OCI-M2 (cell line): ENCODE results near the gene GPR143.
"Not testable (repeated sequence)": the region's sequence is repeated elsewhere in the genome, so short reads cannot be mapped to it uniquely, and the experiment has no call there.

Experiments
- DNase-seq: peaks from one replicate; lab custom pipeline; 2025; ENCODE audit not compliant: unreplicated experiment; lab: John Stamatoyannopoulos, UW

Gene GPR143

DNA sequence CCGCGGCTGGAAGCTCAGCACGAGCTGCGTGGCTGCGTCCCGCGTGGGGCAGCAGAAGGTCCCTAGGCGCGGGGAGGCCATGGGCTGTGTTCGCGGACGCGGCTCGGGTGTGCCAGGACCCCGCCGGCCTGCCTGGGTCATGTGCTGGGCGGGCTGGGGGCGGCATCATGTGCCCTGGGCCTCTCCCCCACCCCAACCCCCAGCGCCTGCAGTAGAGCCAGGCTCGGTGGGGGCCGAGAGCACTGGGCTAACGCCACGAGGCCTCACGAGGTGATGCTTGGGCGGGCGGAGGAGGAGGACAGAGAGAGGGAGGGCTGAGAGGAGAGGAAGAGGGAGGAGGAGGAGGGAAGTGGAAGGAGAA, at the start of gene GPR143:
TSS of gene GPR143 (minus strand) at position 111 of the 361 bp plus-strand sequence. CDS start at position 81, 30 bp downstream.
- DNase-seq, result no peak

DNA sequence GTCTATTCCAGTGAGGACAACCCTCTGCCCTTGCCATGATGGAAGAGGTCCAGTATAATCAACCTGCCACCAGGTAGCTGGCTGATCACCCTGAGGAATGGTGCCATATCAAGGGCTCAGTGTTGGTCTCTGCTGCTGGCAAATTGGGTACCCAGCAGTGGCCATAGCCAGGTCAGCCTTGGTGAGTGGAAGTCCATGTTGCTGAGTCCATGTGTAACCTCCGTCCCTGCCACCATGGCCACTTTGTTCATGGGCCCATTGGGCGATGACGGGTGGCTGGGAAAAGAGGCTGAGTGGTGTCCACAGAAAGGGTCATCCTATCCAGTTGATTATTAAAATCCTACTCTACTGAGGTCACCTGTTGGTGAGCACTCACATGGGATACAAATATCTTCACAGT, 45.4 kb upstream of the GPR143 start:
- not testable (repeated sequence) for DNase-seq

DNA sequence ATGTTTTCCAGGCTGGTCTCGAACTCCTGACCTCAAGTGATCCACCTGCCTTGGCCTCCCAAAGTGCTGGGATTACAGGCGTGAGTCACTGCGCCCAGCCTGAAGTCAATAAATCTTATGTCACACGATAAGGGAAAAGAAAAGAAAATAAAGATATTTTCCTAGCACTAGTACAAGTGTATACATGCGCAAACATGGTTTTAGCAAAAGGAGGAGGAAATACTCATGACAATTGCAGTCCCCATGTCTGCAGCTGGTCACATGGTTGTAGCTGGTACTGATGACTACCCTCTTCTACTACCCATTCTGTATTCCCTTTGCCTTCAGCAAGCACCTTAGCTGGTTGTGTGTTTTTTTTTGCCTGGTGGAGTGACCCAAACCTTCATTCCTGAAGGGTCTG, 44.2 kb upstream of the GPR143 start:
- not testable (repeated sequence) for DNase-seq

DNA sequence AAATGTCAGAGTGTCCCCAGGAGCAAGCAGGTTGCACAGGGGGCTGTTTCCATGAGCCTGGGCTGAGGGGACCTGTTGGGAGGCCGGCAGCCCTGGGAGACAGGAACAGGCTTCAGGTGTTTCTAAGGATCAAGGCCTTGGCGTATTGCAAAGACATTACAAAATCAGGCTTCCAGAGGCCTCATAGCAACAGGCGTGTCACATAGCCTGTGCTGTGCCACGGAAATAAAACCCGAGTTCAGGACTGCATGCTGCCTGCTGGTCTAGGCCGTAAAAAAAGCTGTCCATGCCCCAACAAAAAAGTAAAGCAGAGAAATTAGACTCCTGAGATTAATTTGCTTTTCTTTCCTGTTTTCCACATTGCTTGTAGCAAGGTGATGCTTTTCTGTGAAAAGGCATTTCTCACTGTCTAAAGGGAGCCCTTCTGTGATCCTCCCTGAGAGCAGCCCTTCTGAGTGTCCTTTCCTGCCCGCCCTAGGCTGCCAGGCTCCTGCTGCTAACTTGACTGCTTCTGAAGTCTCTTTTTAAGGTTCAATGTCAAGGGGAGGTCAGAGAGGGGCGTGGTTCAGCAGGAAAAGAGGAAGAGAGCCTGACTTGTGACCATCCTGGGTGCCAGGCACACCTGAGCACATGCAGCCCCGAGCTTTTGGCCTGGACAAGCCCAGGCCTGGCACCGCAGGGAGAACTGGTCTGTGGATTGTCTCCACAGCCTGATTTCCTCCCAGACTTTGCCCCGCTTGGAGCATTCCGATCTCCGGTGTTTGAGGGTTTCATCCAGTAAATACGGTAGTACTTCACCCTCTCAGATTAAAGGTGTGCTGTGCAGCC, 41.9 kb upstream of the GPR143 start:
- no peak for DNase-seq

DNA sequence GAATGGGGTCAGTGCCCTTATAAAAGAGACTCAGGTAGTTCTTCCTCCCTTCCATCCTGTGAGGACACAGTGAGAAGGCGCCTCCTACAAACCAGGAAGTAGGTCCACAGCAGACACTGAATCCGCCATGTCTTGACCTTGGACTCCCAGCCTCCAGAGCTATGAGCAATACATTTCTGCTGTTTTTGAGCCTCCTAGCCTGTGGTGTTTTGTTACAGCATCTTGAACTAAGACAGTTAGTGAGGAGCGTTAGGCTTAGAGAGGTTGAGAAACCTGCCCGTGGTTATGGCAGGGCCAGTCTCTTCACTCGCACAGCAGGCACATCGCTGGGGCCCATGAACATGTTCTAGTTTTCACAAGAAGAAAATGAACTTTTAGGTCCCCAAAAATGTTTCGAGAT, 40.3 kb upstream of the GPR143 start:
- no peak for DNase-seq

DNA sequence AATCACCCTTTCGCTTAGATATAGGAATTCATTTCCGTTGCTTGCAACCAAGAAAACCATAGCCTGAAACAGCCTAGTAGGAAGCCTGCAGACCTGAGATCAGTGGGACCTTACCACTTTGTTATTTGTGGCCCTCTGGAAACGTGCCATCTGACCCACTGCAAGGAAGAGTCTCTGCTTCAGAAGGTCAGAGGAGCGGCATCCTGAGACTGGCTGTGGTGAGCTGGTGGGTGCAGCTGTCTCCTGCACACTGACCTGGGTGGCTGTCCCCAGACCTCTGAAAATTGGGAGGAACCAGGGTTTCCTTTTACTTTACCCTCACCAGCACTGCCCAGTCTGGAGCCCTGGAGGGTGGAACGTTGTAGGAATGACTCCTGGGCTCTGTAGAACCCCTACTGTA, 38.8 kb upstream of the GPR143 start:
- DNase-seq, result no peak

DNA sequence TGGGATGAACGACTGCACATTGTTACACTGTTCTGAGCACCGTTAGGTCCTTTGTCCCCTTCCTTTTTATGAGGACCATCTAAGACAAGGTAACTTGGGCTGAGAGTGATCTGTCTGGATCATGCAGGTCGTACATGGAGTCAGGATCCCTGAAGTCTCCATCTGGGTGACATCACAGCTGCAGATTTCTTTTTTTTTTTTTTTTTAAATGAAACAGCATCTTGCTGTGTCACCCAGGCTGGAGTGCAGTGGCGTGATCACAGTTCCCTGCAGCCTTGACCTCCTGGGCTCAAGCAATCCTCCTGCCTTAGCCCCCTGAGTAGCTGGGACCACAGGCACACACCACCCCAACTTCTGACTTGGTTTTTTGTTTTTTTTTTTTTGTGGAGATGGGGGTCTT, 37.1 kb upstream of the GPR143 start:
- DNase-seq, result no peak

DNA sequence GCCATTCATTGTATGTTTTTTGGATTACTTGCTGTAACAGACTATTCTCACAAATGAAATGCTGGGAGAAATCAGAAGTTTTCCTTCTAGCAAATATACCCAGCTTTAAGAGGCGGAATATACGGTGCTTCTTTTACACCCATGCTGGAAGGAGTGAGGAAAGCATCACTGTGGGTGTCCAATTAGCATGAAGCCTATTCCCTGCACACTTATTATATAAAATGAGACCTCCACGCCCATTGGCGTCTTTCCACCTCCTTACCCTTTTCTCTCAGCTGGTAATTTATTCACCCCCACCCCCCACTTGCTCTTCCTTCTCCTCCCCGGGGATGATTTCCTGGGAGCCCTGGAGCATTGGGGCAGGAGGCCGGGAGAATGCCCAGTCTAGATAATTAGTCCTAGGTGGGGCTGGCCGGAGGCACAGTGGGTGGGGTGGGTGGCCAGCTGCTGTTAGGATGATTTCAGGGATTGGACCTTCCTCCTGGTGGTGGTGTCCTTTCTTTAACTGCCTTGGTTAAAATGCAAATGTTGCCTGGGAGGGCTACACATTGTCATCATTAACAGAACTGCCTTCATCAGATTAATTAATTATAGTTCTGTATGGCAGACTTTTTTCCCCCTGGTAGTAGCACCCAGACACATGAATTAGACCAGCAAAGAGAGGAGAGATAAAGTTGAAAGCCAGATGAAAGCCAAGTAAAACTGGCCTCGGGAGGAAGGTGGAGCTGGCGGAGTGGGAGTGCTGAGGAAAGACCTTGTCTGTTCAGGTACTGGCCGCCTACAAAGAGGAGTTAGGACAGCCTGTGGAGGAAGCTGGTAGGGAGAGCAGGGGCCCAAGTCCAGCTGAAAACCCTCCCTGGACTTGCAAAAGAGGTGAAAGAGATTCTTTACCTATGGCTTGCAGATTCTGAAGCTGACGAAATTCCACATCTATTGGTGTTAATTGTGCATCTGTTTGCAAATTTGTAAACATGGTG, 32.0 kb upstream of the GPR143 start:
- no peak for DNase-seq

DNA sequence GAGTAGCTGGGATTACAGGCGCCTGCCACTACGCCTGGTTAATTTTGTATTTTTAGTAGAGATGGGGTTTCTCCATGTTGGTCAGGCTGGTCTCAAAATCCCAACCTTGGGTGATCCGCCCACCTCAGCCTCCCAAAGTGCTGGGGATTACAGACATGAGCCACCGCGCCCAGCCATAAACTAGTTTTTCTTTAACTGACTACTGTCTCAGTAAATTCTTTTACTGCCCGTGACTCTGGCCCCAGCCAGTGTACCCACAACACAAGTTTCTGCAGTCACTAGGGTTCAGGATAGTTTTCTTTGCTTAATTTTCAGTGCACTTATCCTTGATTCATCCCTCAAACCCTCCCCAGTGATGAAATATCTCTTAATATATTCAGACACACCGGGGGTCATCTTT, 28.8 kb upstream of the GPR143 start:
- DNase-seq, result no peak

DNA sequence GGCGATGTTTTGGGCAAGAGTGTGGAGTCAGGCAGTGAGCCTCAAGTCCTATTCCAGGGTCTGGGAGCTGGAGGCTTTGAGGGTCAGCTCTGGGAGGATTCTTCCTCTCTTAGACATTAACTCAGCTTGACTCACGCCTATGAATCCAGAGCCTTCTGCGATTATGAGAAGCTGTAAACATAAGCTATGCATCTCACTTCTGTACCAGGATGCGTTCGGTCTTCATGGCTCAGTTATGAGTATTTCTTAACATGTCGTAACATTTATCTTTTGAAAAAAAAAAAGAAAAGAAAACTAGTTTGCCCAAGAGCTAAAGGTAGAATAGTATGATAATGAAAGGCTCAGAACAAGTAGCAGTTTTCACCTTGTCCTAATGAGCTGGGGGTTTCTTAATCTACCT, 25.2 kb upstream of the GPR143 start:
- DNase-seq, result no peak

DNA sequence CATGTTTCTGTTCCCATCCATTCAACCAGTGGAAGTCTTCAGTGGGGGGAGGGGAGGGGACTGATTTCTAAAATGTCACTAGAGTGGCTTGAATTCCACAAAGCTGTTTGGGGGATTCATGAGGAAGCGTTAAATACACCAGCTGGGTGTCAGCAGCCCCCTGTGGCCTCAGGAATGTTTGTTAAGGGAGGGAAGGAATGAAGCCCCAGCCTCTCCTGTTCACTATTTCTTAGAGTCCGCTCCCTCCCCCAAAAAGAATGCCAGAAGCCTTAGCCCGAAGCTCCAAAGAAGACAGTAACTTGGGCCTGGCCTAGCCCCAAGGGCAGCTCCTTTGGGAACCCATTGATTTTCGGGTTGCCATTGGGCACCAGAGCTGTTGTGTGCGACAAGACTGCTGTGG, 23.9 kb upstream of the GPR143 start:
- no peak for DNase-seq

DNA sequence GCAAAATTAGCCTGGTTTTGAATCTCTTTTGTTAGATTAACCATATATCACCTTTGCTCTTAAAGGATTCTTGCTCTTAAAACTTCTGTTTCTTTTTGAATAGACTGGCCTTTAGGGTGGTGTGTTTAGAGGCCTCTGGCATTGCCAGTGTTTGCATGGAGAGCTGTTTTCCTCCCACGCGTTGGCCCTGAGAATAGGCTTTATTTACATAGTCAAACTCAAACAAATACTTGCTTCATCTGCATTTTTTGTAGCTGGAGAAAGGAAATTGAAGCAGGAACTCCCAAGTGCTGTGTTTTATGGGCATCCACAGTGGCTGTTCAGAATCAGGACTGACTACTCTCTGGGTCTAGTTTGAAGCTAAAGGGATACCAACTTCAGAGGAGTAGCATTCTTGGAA, 23.3 kb upstream of the GPR143 start:
- DNase-seq, result no peak

DNA sequence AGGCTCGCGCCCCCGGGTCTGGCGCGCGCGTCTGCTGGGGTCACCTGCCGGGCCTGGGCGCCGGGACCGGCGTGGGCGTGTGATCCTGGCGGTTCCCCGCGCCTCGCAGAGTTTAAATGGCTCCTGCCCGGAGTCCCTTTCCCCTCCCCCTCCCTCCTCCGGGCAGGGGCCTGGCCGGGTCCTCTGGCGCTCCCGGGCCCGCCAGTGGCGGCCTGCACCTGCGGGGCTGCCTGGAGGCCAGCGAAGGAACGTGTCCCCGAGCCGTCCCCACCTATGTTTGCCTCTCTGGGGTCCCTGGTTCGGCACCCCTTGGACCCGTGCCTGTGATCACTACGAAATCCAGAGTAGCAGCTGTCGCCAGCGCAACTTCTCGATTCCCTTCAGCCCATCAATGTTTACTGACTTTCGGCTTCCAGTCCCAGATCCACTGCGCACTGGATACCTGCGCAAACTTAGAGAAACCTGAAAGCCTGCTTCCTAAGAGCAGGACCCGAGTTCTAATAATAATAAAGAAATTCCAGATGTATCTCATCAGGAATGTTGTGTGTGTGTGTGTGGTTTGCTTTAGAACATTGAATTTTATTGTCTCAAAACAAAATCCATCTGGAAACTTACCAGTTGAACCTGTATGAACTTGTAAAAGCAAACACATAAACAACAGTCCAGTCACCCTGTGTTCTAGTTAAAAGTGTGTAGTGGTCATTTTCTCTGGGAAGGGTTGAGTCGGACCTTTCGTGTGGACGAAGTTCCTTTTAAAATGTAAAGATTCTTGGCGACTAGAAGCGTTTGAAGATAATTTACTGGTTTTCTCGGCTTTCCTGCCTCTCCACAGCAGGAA, 21.4 kb upstream of the GPR143 start:
- no peak for DNase-seq

DNA sequence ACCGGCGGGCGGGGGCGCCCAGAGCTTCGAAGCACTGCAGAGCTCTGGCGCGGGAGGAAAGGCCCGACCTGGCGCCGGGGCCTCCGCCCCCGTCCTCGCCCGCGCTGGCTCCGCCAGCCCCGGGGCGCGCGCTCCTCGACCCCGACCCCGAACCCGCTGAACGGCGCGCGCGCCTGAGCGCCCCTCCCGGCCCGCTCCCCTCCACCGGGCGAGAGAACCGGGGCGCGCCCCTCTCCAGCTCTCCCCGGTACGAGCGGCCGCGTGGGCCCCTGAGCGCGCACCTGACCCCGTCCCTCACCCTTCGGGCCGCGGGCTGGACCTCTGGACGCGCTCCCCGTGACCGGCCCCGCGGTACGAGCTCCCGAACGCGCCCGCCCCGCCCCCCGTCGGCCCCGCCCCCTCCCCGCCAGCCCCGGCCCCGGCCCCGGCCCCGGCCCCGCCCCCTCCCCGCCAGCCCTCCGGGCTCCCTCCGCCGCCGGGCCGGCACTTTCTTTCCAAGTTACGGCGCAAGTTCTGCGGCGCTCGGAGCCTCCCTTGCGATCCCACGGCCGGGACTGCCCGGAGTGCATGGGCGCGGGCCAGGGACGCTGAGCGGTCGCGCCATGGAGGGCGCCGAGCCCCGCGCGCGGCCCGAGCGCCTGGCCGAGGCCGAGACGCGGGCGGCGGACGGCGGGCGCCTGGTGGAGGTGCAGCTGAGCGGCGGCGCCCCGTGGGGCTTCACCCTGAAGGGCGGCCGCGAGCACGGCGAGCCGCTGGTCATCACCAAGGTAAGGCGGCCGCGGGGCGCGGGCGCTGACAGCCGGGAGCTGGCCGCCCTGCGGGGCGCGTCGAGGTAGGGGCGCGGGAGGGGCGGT, 20.5 kb upstream of the GPR143 start, which contains the start of gene SHROOM2:
TSS of gene SHROOM2 (plus strand) at position 486 of the 854 bp plus-strand sequence. CDS start at position 603, 117 bp downstream.
- DNase-seq, result no peak

DNA sequence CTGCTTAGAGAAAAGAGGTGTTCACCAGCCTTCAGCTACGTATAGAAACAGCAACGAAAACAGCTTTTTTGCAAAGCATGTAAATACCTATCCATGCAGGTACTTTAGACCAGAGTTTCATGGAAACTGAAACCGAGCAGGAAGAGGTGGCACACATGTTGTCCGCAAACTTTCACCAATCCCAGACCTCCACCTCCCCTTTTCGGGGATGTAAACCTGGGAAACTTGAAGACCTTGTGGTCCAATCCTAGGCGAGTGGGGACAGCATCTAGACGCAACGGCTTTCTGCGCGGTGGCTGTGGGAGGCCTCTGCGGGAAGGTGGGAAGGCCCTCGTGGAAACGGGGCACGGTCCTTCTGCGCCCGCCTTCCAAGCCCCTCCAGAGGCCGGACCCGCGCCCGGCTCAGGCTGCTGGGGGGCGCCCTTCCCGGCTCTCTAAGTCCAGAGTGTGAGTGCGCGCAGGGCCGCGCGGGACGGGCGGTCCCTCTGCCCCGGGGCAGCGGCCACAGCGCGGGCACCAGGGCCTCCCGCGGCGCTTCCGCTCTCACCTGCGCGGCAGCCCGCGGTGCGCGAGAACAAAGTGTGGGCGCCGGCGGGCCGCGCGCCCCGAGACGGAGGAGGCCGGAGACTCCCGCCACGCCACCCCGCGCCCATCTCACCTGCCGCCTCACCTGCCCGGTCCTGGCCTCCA, 19.8 kb upstream of the GPR143 start:
- no peak for DNase-seq

DNA sequence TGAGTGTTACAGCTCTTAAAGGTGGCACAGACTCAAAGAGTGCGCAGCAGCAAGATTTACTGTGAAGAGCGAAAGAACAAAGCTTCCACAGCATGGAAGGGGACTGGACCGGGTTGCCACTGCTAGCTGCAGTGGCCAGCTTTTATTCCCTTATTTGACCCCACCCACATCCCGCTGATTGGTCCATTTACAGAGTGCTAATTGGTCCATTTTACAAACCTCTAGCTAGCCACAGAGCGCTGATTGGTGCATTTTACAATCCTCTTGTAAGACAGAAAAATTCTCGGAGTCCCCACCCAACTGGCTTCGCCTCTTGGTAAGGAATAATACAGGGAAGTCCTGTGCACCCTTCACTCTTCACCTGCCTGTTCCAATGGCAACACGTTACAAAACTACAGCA, 18.7 kb upstream of the GPR143 start:
- no peak for DNase-seq

DNA sequence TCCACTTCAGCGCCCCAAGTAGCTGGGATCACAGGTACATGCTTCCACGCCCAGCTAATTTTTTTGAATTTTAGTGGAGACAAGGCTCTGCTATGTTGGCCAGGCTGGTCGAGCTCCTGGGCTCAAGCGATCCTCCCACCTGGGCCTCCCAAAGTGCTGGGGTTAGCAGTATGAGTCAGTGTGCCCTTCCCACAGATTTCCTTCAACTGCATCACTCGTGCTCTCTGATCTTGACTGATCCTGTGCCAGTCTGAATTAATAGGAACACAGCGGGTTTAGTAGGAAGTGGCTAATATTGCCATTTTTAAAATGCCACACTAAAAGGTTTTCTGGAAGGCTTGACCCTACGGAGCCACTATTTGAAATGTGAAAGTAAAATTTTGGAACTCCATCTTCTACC, 16.3 kb upstream of the GPR143 start:
- no peak for DNase-seq

DNA sequence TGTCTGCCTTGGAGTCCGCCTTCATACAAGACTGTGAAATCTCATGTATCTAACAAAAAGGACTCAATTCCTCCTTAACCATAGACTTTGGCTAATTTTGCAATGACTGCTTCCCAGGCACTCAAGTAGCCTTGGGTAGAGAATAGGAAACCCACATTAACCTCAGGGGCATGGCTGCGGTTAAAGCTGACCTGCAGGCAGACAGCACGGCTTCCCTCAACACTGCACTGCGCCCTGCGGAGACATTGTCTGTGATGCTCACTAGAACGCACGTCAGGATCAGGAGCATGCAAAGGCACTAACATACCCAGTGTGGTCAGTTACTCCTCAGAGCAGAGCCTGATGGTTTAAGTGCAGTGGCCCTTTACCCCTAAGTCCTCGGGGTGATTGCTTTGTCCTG, 10.3 kb upstream of the GPR143 start:
- no peak for DNase-seq

DNA sequence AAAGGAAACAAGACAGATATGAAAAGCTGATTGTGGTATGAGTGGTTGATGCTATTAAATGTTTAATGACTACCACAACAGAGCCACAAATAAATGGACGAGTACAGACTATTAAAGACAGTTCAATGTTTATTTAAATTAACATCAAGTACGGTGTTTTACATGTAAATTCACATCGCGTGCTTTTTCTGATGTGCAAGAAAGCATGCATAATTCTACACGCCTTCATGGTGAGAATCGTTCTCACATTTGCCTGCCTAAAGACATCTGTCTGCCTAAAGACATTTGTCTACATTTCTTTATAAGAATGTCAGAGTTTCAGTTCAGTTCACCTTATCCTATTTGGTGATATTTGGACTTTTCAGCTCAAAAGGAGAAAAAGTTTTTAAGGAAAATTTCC, 7.3 kb upstream of the GPR143 start:
- DNase-seq, result no peak

DNA sequence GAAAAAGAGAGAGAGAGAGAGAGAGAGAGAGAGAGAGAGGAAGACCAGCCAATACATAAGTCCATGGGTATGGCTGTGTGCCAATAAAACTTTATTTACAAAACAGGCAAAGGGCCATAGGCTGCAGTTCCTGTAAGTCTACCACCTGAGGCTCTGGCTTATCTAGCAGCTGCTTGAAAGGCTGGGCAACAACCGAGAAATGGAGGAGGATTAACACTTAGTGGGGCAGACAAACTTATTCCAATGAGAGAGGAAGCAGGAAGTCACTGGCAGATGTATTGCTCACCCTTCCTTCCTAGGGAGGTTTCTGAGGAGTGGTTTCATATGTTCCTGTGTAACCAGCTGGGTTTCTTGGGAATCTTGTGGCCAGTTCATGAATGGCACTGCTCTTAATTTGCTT, 4.7 kb upstream of the GPR143 start:
- DNase-seq, result no peak
